ENCODE data around the gene NUMB. TPM values are rescaled to one million over a fixed set of nuclear protein-coding genes. Genes with fewer than 3 reads are reported as not detected.
A peak's percentile ranks its signal among the peaks of the same experiment; 100 is the strongest.

Gene NUMB
- total RNA-seq, 4 donors from 2014 or later = 42.4 to 63.5 (median 51.0) TPM

GRCh38 chr14:73467800-73468199 lies 9.5 kb upstream of the NUMB start:
- ATAC-seq = no peak
- 44 to 77% methylated on average over 4 of the region's 4 CpGs for WGBS, 2 donors (ENCODE audit: low coverage in 1 of 2)
- H3K4me3 ChIP-seq = no peak overlapping the region
- H3K27ac ChIP-seq = peak overlapping the region in 2 of 4 donors; percentile 73 to 76
- no peaks in the 10 kb centered on the region for H3K27me3 ChIP-seq
- TF ChIP-seq POLR2A (IDR thresholded peaks at IDR 0.05) = no peak
- H3K4me1 ChIP-seq = peaks cover 11 to 36% (median 15%) of the 10 kb centered on the region in 3 donors
- no peaks in the 10 kb centered on the region for H3K9me3 ChIP-seq
- no peaks in the 10 kb centered on the region for H3K36me3 ChIP-seq

- peaks cover 14 to 41% (median 19%) of the 10 kb centered on the region in 3 donors for H3K4me1 ChIP-seq
- peak overlapping the region in 2 of 4 donors; percentile 73 to 76 for H3K27ac ChIP-seq
- no peak overlapping the region for H3K4me3 ChIP-seq
- H3K27me3 ChIP-seq = no peaks in the 10 kb centered on the region
- no peak for ATAC-seq
- TF ChIP-seq, protein P1, sequence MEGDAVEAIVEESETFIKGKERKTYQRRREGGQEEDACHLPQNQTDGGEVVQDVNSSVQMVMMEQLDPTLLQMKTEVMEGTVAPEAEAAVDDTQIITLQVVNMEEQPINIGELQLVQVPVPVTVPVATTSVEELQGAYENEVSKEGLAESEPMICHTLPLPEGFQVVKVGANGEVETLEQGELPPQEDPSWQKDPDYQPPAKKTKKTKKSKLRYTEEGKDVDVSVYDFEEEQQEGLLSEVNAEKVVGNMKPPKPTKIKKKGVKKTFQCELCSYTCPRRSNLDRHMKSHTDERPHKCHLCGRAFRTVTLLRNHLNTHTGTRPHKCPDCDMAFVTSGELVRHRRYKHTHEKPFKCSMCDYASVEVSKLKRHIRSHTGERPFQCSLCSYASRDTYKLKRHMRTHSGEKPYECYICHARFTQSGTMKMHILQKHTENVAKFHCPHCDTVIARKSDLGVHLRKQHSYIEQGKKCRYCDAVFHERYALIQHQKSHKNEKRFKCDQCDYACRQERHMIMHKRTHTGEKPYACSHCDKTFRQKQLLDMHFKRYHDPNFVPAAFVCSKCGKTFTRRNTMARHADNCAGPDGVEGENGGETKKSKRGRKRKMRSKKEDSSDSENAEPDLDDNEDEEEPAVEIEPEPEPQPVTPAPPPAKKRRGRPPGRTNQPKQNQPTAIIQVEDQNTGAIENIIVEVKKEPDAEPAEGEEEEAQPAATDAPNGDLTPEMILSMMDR (IDR thresholded peaks at IDR 0.05) = no peak
- TF ChIP-seq EP300 (IDR thresholded peaks at IDR 0.05) (no peak), POLR2A (IDR thresholded peaks at IDR 0.05) (no peak), POLR2AphosphoS5 (IDR thresholded peaks at IDR 0.05) (no peak)
- no peaks in the 10 kb centered on the region for H3K36me3 ChIP-seq
- no peaks in the 10 kb centered on the region for H3K9me3 ChIP-seq
- 60% methylated on average over 2 of the region's 5 CpGs; no CpG with 5 or more reads in 1 of the 2 donors for WGBS, 2 donors (ENCODE audit: low coverage in 1 of 2)
These were observed 9.0 kb upstream of the NUMB start for GRCh38 chr14:73467377-73467776.

DNA sequence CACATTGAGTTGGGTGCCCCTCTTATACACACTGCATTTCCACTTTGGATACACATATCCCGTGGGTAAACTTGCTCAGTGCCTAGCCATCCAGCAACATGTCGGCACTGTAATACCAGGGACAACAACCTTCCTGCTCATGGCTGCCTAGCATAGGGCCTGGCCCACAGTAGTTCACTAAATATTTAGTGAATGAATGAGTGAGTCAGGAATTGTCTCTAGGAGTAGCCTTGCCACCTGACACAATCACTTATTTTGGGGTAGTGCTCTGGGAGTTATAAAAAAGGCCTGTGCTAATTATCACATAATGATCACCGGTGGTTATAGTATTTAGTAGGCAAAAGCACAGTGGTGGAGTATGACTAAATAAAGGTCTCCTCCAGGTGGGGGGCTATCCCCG lies 8.5 kb upstream of the NUMB start:
- H3K27ac ChIP-seq = peak overlapping the region in 3 of 4 donors; percentile 73 to 76 (median 76)

GRCh38 chr14:73465823-73466532 lies 7.6 kb upstream of the NUMB start:
- 42% methylated on average over 3 to 5 of the region's 5 CpGs for WGBS, 2 donors (ENCODE audit: low coverage in 1 of 2)
- Histone ChIP-seq H3K4me3 (peak overlapping the region; percentile 15 to 25), H3K27ac (peak overlapping the region; percentile 73 to 79 (median 76)), H3K27me3 (no peaks in the 10 kb centered on the region), H3K9me3 (no peaks in the 10 kb centered on the region), H3K4me1 (peaks cover 21 to 55% (median 31%) of the 10 kb centered on the region in 3 donors), H3K36me3 (no peaks in the 10 kb centered on the region)
- no peak for ATAC-seq
- TF ChIP-seq, protein P1 (IDR thresholded peaks at IDR 0.05) = no peak
- TF ChIP-seq POLR2AphosphoS5 (IDR thresholded peaks at IDR 0.05) (no peak), EP300 (IDR thresholded peaks at IDR 0.05) (no peak), POLR2A (IDR thresholded peaks at IDR 0.05) (no peak)

More for the DNA sequence above, 8.5 kb upstream of the NUMB start:
- Histone ChIP-seq H3K9me3 (no peaks in the 10 kb centered on the region), H3K4me1 (peaks cover 15 to 46% (median 24%) of the 10 kb centered on the region in 3 donors), H3K4me3 (no peak overlapping the region), H3K27me3 (no peaks in the 10 kb centered on the region), H3K36me3 (no peaks in the 10 kb centered on the region)
- TF ChIP-seq POLR2A (IDR thresholded peaks at IDR 0.05) (no peak), POLR2AphosphoS5 (IDR thresholded peaks at IDR 0.05) (no peak), EP300 (IDR thresholded peaks at IDR 0.05) (no peak)
- TF ChIP-seq, protein P1 (IDR thresholded peaks at IDR 0.05) = no peak
- WGBS, 2 donors (ENCODE audit: low coverage in 1 of 2) = 100% methylated on average over 1 to 2 of the region's 4 CpGs
- no peak for ATAC-seq

GRCh38 chr14:73463411-73463810 lies 5.1 kb upstream of the NUMB start:
- no peaks in the 10 kb centered on the region for H3K36me3 ChIP-seq
- peak overlapping the region in 3 of 4 donors; percentile 65 to 77 (median 73) for H3K27ac ChIP-seq
- no peaks in the 10 kb centered on the region for H3K27me3 ChIP-seq
- H3K4me1 ChIP-seq = peaks cover 21 to 77% (median 37%) of the 10 kb centered on the region in 3 donors
- 30 to 73% methylated on average over 2 to 4 of the region's 5 CpGs for WGBS, 2 donors (ENCODE audit: low coverage in 1 of 2)
- no peak overlapping the region for H3K4me3 ChIP-seq
- TF ChIP-seq POLR2A (IDR thresholded peaks at IDR 0.05) = no peak
- peak; percentile 52 for TF ChIP-seq POLR2AphosphoS5 (IDR thresholded peaks at IDR 0.05)
- peak; percentile 50 for ATAC-seq
- H3K9me3 ChIP-seq = no peaks in the 10 kb centered on the region

GRCh38 chr14:73462815-73463214 lies 4.5 kb upstream of the NUMB start:
- Histone ChIP-seq H3K27me3 (no peaks in the 10 kb centered on the region), H3K4me1 (peaks cover 21 to 77% (median 37%) of the 10 kb centered on the region in 3 donors), H3K27ac (peak overlapping the region in 3 of 4 donors; percentile 65 to 77 (median 73)), H3K9me3 (no peaks in the 10 kb centered on the region), H3K36me3 (no peaks in the 10 kb centered on the region), H3K4me3 (no peak overlapping the region)
- TF ChIP-seq, protein P1 (IDR thresholded peaks at IDR 0.05) = no peak
- TF ChIP-seq POLR2AphosphoS5 (IDR thresholded peaks at IDR 0.05) (no peak), POLR2A (IDR thresholded peaks at IDR 0.05) (no peak), EP300 (IDR thresholded peaks at IDR 0.05) (no peak)
- 28 to 46% methylated on average over 3 to 4 of the region's 4 CpGs for WGBS, 2 donors (ENCODE audit: low coverage in 1 of 2)
- ATAC-seq = no peak
